GM19035 (cell line): ENCODE data around the gene SPATA46.
"Not testable (repeated sequence)": the region's sequence is repeated elsewhere in the genome, so short reads cannot be mapped to it uniquely, and the experiment has no call there.

ENCODE experiments used
- ATAC-seq: cut with Tn5 transposase; IDR thresholded peaks from one replicate; pipeline ENCODE4 v1.9.1; 2021; ENCODE audit not compliant: unreplicated experiment

SPATA46 gene, protein sequence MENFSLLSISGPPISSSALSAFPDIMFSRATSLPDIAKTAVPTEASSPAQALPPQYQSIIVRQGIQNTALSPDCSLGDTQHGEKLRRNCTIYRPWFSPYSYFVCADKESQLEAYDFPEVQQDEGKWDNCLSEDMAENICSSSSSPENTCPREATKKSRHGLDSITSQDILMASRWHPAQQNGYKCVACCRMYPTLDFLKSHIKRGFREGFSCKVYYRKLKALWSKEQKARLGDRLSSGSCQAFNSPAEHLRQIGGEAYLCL

DNA sequence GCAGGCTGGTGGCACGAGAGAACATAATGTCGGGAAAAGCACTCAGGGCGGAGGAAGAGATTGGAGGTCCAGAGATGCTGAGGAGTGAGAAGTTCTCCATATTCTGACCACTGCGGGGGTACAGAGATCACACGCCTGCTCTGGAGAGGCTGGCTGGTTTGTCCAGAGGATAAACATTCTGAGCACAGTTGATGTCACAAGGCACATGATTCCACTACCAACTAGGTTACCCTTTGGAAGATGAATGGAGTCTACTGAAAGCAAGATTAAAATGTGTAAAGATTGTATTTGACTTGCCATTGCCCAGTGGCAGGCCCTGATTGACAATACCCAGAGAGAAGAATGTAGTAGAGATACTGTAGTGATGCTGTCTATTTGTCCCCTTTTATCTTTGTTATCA lies at the start of gene SPATA46:
Gene SPATA46 (minus strand): TSS at position 164 of the 400 bp plus-strand sequence. CDS start 64 bp downstream, at position 100.
- no peak for ATAC-seq

DNA sequence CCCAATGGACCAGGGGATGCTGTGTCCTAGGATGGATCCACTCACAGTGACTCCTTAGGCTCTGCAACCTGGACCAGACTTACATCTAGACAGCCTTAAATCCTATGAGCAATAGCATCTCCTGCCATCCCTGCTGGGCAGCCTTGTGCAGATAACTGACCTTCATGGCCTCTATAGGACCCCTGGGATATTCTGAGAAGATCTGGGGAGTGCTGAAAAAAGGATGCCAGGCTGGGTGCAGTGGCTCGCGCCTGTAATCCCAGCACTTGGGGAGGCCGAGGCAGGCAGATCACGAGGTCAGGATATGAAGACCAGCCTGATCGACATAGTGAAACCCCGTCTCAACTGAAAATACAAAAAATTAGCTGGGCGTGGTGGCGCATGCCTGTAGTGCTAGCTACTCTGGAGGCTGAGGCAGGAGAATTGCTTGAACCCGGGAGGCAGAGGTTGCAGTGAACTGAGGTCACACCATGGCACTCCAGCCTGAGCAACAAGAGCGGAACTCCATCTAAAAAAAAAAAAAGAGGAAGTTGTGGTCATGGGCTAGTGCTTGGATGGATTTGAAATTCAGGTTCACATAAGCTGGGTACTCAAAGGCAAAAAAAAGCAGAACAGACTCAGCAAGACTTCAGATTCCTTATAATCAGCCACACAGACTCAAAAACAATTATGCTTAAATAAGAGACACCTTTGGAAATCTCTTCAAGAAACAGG lies 46.2 kb upstream of the SPATA46 start:
- no peak for ATAC-seq

DNA sequence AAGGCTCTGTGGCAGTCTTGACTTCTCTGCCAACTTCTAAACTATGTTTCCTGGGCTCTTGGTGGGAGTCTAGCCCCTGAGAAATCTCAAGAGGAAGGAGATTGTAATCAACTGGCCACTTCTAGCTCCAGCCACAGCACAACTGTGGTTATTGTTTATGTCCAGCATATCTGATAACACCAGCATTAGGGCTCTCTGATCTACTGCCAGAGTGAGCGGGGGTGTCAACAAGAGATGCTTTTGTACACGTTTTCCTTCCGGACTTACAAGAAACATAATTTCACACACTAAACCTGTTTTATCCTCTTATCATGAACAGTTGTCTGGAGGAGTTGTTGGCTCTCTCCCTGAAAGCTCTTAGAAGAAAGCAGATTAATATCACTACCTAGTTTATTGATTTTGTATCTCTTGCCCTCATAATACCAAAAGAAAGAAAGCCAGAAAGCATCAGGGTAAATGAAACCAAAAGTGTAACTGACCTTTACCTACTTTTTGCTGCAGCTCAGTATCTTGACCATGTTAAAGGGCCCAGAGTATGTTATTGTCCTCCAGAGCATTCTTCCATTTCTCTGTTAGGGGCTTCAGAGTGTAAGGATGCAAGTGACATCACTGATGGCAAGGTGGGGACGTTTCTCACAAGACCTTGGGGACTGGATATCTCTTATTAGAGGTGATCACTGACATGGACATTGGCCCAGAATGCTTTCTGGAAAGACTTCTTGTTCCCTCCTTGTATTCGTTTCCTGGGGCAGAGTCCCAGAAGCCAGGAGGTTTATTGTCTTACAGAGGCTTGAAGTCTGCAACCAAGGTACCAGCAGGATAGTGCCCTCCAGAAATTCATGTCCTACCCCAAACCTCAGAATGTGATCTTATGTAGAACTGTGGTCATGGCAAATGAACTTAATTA lies 44.9 kb upstream of the SPATA46 start:
- no peak for ATAC-seq

DNA sequence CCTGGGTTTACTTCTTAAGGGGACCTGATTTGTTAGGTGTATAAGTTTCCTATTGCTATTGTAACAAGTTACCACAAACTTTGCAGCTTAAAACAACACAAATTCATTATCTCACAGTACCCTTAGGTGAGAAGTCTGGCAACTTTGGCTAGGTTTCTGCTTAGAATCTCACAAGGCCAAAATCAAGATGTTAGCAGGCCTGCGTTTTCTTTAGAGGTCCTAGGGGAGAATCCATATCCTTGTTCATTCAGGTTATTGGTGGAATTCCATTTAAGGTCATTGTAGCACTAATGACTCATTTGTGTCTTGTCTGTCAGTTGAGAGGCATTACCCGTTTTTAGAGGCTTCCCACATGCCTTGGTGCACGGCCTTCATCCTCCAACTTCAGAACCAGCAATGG lies 43.5 kb upstream of the SPATA46 start:
- no peak for ATAC-seq

DNA sequence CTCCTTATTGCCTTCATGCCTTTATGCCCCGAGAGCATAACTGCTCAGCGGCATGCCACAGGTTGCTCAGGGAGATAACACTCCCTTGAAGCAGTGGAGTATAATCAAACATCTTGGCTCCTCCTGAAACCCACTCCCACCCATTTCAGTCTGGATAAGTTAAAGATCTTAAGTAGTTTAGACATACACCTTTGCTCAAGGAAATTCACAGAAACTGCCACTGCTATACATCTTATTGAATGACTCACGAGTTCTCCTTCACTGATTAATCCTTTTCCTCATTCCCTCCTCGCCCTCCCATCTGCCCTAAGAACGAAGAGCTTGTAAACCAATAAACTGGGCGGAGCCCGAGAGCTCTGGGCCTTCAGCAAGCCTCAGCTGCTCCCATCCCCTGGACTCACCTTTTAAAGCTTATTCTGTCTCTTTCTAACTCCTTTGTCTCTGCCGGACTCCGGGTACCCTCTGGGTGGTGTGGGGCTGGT lies 42.8 kb upstream of the SPATA46 start:
- ATAC-seq = not testable (repeated sequence)

DNA sequence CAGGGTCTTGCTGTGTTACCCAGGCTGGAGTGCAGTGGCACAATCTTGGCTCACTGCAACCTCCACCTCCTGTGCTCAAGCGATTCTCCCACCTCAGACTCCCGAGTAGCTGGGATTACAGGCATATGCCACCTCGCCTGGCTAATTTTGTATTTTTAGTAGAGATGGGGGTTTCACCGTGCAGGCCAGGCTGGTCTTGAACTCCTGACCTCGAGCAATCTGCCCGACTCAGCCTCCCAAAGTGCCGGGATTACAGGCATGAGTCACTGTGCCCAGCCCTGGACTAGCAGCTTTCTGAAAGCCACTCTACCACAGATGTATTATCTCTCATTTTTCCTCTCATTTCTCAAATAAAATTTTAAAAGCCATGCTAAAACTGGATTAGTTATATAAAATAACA lies 41.9 kb upstream of the SPATA46 start:
- ATAC-seq = not testable (repeated sequence)

DNA sequence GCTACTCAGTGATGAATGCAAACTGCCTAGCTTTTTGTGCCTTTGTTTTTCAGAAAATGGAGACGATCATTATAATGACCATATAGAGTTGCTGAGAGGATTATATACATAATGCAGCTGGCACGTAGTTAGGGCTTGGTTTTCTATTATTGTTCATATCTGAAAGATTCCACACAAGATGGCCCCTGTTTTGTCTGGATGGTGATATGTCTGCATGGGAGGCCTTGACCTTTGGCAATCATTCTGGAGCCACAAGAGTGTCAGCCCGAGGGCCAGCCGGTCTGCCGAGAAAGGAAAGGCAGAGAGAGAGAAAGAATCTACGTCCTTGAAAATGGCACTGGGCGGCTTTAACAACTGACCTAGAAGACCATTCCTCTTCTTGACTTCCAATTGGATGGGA lies 41.0 kb upstream of the SPATA46 start:
- no peak for ATAC-seq

DNA sequence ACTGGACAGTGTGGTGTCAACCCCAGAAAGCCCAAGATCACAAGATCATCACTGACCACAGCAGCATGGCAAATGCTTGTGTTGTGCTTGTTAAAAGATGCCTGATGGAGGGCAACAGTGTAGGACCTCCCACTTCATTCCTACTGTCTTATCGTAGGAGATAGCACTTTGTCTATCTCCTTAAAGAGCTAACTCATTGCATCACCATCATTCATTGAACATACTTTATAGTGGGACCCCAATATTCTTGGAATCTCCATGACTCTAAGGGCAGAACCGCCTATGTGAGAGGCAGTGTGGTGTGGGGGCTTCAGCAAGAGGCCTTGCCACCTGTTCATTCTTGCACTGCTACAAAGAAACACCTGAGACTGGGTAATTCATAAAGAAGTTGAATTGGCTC lies 40.3 kb upstream of the SPATA46 start:
- no peak for ATAC-seq

DNA sequence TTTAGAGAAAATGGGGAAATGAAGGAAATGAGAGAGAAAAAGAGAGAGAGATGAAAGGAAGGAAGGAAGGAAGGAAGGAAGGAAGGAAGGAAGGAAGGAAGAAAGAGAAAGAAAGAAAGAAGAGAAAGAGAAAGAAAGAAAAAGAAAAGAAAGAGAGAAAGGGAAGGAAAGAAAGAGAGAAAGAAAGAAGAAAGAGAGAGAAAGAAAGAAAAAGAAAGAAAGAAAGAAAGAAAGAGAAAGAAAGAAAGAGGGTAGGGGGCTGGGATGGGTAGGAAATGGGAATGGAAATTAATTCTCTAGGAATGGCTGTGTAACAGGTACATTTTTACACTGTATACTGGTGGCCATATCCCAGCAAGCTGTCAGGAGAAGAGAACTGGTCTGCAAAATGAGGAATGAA lies 39.6 kb upstream of the SPATA46 start:
- ATAC-seq = no peak

DNA sequence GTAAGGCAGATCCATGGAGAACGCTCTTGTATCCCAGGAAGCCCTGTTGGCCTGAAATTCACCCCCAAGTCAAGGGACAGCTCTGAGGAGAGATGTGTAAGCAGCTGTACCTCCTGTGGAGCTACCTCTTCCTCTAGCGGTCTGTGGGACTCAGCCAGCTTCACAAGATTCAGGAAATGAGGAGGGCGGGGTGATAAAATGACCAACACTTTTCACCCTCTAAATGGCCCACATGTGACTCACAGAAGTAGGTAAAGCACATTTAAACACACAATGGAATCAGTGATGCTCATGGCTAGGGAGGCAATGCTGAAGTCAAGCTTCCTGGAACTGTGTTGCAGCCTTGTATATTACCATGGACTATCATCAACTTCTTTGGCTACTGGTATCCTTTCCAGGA lies 35.3 kb upstream of the SPATA46 start, which contains the start of gene SH2D1B:
Gene SH2D1B (minus strand): TSS at position 135 of the 400 bp plus-strand sequence. CDS start 120 bp downstream, at position 15.
- no peak for ATAC-seq

DNA sequence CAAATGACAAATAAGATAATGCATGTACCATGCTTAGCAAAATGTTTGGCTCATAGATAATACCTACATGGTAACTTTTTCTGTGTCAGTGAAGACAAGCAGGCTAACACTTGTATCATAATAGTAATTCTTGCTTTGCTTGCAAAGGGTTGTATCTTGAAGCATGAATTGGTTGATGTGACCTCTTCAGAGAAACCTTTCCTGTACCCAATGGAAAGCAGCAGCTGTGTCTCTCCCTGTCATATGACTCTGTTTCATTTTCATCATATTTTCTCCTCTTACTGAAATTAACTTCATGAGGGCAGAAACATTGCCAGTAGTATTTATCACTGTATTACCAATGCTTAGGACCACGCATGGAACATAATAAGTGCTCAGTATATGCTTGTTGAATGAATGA lies 30.9 kb upstream of the SPATA46 start:
- no peak for ATAC-seq

DNA sequence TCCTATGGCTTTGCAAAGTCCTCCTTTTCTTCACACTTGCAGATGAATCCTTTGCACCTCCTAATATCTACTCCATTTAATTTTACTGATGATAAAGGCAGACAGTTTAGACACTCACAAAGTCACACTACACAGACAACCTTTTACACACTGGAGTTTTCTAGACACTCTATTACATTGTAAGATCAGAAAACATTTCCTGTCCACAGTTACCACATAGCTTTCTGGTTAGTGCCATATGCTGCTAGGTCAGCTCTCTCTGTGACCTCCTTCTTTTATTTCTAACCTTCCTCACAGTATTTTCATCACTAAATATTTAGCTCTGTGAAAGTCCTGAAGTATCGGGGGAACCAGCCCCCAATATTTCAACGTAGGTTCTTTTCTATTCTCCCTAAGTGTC lies 30.2 kb upstream of the SPATA46 start:
- ATAC-seq = no peak

DNA sequence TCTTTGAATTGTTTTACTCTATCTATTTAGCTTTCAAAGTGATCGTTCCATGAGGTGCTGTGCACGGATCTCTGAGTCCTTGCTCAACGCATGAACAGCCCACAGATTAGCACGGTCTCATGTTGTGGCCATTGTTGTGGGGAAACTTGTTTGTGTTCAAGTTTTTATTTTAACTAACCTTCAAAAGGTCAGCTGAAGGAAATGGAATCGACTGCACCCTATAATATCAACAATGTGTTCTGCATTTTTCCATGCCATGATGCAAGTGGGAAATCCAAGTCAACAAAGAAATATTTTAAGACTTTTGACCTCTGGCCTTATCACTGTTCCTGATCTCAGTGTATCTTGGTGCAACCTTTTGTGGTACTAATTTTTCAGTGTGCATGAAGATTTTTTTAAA lies 29.1 kb upstream of the SPATA46 start:
- ATAC-seq = no peak

DNA sequence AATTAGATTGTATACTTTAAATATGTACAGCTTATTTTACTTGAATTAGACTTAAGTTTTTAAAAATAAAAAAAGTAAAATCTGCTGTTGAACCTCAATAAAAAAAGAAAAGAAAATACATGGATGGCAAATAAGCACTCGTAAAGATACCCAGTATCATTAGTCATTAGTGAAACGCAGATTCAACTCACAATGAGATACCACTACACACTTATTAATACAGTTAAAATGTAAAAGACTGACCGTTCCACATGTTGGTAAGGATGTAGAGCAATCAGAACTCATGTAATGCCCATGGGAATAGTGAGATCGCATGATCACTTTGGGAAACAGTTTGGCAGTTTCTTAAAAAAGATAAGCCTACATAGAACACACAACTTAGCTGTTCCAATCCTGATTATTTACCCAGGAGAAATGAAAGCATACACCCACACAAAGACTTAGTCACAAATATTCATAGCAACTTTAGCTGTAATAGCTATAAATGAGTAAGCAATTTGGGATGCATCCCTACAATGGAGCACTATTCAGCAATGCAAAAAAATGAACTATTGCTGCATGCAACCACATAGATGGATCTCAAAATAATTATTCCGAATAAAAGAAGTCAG lies 28.0 kb upstream of the SPATA46 start:
- ATAC-seq = no peak

DNA sequence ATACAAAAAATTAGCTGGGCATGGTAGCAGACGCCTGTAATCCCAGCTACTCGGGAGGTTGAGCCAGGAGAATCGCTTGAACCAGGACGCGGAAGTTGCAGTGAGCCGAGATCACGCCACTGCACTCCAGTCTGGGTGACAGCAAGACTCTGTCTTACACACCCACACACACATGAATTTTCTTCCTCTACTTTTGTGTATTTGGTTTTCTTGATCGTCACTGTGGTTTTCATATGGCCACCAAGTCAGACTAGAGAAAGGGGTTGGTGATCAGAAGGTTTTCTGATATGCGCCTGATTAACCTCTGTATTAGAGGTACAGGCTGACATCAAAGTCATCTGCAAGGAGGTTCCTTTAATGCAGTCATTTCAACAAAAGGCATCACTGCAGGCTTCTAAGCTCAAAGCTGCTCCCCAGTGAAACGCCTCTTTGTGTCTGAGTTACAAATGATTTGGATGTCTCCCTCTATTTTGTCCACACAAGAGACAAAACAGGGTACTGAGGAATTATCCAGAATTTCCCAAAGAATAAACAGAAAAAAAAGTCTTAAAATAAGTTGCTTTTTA lies 24.2 kb upstream of the SPATA46 start:
- no peak for ATAC-seq

DNA sequence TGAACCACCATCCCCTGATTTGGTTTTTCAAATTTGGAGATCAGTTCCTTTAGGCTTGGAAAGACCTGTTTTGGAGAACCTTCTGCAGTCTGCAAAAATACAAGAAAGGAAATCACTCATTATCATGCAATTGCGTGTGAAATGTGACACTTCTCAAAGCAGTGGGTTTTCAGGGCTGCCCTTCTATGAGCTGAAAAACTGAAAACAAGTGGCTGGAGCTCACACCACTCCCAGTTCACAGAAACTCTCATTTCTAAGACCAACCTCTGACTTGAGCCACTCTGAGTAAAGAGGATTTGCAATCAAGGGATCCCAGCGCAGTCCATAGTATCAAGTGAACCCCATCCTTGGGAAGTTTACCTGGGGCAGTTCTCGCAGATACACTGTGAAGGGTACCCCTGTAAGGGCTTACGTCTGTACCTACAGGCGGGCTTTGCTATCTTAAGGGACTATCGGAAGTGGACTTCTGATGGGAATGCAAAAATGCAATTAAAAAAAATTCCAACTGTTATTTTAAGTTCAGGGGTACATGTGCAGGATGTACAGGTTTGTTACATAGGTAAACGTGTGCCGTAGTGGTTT lies 22.4 kb upstream of the SPATA46 start:
- no peak for ATAC-seq

DNA sequence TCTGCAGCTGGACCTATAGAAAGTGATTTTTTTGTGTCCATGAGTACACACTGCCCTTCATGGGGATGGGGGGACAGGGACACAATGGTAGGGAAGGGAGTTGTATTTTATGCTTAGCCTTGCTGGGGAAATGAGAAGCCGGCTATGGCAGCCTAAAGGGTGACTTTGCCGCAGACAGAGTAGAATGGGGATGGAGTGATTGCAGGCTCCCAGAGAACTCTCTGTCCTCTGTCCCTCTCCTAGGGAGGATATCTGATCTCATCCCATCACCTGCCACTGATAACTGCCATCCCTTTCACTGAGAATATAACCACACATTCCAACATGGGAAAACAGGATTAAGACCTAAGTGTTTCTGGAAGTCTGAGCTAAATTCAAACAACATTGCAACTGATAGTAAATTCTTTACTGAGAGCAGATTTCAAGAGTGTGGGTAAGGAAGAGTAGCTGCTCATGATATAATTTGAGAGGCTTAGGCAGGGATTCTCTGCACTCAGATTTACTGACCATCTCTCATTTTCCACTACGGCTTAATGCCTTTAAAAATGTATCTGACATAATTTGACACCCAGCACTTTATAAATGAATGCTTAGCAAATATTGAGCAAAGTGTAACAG lies 21.4 kb upstream of the SPATA46 start:
- no peak for ATAC-seq

DNA sequence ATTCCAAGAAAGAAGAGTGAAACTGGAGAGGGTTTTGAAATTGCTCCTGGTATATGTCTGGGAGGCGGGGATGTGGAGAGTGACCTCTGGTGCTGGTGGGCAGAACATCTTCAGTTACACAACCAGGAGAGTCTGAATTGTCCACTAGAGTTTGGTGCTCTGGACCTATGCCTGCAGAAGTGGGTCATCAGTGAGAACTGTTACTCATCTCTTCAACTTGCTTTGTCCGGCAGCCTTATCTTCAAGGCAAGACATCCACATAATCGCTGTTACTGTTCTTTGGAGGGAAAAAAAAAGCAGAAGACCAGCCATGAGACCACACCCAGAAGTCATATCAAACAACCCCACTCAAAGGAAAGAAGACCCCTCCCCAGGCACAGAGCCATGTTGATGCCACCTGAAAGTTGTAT lies 20.4 kb upstream of the SPATA46 start:
- no peak for ATAC-seq

DNA sequence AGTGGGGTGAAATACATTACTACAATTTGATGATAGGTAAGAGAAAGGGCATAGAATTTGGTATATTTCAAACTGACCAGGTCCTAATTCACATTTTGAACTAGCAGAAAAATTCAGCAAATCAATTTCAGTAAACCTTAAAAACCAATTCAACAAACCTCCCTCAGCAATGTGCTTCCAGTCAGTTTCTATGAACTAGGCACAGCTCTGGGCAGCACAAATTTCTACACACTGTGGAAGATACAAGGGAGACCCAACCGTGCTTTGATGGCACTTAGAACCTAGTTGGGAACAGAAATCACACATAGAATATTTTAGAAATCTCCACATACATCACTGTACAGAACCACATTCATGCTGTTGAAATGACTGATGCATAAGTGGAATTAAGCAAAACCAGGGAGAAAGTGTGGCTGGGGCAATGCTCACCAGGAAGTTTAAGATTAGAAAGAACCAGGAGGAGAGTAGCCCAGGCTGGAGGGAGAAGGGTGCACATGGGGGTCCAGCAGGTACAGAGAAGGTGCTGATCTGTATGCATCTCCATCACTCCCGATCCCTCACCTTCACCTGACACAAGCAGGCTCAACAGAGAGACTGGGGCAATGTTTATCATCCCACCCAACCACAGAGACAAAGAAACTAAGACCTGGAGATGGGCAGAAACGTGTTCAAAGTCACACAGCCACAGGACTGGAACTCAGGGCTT lies 19.7 kb upstream of the SPATA46 start:
- ATAC-seq = no peak
